Measurements from ENCODE around the gene ADSS1.

ADSS1 gene

GRCh38 chr14:104678346-104678745 lies 45.7 kb upstream of the ADSS1 start:
- TF ChIP-seq FOXP2 (optimal IDR thresholded peaks at IDR 0.05; ENCODE audit: borderline replicate concordance, extremely low read depth, extremely low read length, insufficient read depth) = no peak

GRCh38 chr14:104678901-104679705 lies 44.9 kb upstream of the ADSS1 start:
- TF ChIP-seq TAF1 (IDR thresholded peaks at IDR 0.05; ENCODE audit: borderline replicate concordance, insufficient read depth, low read length) (no peak), FOXP2 (optimal IDR thresholded peaks at IDR 0.05; ENCODE audit: borderline replicate concordance, extremely low read depth, extremely low read length, insufficient read depth) (no peak), POLR2AphosphoS5 (IDR thresholded peaks at IDR 0.05; ENCODE audit: low read depth, low read length) (no peak), REST (IDR thresholded peaks at IDR 0.05; ENCODE audit: insufficient read depth in 1 of 2, low read depth in 2 of 2, low read length in 2 of 2) (no peak), SIN3A (IDR thresholded peaks at IDR 0.05; ENCODE audit: borderline replicate concordance, insufficient read depth, low read length) (no peak)

DNA sequence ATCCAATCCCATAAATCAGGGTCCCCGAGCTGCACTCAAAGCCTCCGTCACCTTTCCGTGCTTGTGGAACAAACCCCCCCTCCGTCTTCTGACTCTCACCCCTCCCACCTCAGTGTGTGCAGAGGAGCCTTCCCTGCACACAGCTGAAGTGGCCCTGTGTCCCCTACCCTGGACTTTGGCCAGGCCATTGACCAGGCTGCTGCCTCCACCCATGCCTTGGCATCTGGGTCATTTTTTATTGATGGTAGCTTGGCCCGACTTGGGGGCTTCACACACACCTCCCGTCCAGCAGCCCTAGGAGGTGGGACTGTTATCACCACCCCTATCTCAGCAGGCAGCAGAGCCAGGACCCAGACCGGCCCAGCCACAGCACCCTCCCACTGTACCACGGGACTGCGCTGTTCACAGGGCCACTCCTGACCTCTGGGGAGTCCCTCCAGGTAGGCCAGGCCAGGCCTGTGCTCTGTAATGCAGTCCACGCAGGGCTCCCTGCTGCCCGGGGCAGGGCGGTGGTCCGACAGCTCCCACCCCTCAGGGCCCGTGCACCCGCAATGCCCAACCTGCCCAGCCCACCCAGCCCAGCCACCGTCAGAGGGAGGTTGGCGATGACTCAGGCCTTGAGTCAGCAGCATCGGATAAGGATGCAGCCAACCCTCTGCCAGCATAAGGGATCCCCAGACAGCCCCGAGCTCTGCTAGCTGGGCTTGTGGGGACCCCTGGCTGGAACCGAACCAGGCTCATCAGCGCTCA lies 43.8 kb upstream of the ADSS1 start:
- TF ChIP-seq REST (IDR thresholded peaks at IDR 0.05; ENCODE audit: insufficient read depth in 1 of 2, low read depth in 2 of 2, low read length in 2 of 2) = no peak
- no peak for TF ChIP-seq POLR2AphosphoS5 (IDR thresholded peaks at IDR 0.05; ENCODE audit: low read depth, low read length)
- TF ChIP-seq FOXP2 (optimal IDR thresholded peaks at IDR 0.05; ENCODE audit: borderline replicate concordance, extremely low read depth, extremely low read length, insufficient read depth) = no peak
- TF ChIP-seq TAF1 (IDR thresholded peaks at IDR 0.05; ENCODE audit: borderline replicate concordance, insufficient read depth, low read length) = no peak
- no peak for TF ChIP-seq SIN3A (IDR thresholded peaks at IDR 0.05; ENCODE audit: borderline replicate concordance, insufficient read depth, low read length)

- TF ChIP-seq TAF1 (IDR thresholded peaks at IDR 0.05; ENCODE audit: borderline replicate concordance, insufficient read depth, low read length) (no peak), FOXP2 (optimal IDR thresholded peaks at IDR 0.05; ENCODE audit: borderline replicate concordance, extremely low read depth, extremely low read length, insufficient read depth) (no peak), POLR2AphosphoS5 (IDR thresholded peaks at IDR 0.05; ENCODE audit: low read depth, low read length) (no peak), REST (IDR thresholded peaks at IDR 0.05; ENCODE audit: insufficient read depth in 1 of 2, low read depth in 2 of 2, low read length in 2 of 2) (no peak), SIN3A (IDR thresholded peaks at IDR 0.05; ENCODE audit: borderline replicate concordance, insufficient read depth, low read length) (no peak)
Observed at GRCh38 chr14:104680806-104681688, 43.0 kb upstream of the ADSS1 start.

DNA sequence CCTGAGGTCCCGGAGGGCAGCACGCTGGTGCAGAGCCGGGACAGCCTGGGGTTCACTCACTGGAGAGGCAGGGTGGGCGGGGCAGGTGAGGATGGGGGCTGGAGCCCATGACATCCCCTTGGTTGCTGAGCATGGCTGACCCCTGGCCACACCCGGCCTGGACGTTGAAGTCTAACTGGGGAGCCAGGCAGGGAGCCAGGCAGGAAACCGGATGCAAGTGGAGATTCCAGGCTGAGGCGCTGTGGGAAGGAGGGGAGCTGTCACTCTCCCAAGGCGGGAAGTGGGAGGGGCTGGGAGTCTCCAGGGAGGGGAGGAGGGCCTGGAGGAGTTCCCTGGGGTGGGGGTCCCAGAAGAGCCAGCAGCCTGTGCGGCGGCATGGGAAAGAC lies 42.3 kb upstream of the ADSS1 start:
- TF ChIP-seq SIN3A (IDR thresholded peaks at IDR 0.05; ENCODE audit: borderline replicate concordance, insufficient read depth, low read length) (no peak), POLR2AphosphoS5 (IDR thresholded peaks at IDR 0.05; ENCODE audit: low read depth, low read length) (no peak), REST (IDR thresholded peaks at IDR 0.05; ENCODE audit: insufficient read depth in 1 of 2, low read depth in 2 of 2, low read length in 2 of 2) (no peak), FOXP2 (optimal IDR thresholded peaks at IDR 0.05; ENCODE audit: borderline replicate concordance, extremely low read depth, extremely low read length, insufficient read depth) (no peak), TAF1 (IDR thresholded peaks at IDR 0.05; ENCODE audit: borderline replicate concordance, insufficient read depth, low read length) (no peak)
